GM12892 (cell line): ENCODE measurements around the gene DLG4.

Experiments
- POLR2A ChIP-seq: IDR thresholded peaks from 2 replicates; pipeline ENCODE4 v1.6.1; 2011; ENCODE audit warnings: low read depth, low read length, control low read depth
- TAF1 ChIP-seq: IDR thresholded peaks from 2 replicates; pipeline ENCODE4 v1.6.1; 2011; ENCODE audit warnings: low read depth, mild to moderate bottlenecking, control low read depth, low read length, borderline replicate concordance

DNA sequence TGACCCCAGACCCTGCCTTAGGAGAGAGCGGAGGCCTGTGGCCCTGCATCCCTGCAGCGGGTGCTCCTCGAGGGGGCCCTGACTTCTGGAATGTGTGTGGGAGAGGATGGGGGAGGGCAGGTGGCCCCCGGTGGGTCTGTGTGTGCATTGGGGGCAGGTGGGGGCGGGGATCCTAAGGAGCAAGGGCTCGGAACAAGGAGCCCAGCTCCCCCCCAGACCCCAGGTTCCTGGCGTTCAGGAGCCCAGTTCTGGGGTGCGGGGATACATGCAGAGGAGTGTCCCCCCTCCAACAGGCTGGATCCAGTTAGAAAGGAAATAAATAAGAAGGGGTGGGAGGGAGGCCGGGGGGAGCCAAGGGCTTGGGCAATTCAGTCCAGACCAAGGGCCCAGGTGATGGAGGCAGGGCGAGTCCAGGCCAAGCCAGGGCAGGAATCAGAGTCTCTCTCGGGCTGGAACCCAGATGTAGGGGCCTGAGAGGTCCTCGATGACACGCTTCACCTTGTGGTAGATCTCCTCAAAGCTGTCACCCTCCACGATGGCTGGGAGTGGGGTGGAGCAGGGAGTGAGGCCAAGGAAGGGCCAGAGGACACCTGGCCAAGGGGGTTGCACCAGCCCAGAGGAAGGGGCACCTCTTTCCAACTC lies 29.2 kb downstream of the DLG4 start:
- TF ChIP-seq POLR2A (no peak), TAF1 (no peak)
